DND-41 (cell line): ENCODE measurements around the gene HSP90B1.

Experiments
- EZH2 ChIP-seq: IDR thresholded peaks from 3 replicates; pipeline ENCODE4 v1.6.1; 2012; ENCODE audit warnings: borderline replicate concordance, low read depth, mild to moderate bottlenecking, moderate library complexity, low read length, inconsistent platforms; ENCODE audit not compliant: severe bottlenecking
- TF ChIP-seq, protein P1 (sequence below): IDR thresholded peaks from 2 replicates; pipeline ENCODE4 v1.5.1; 2012; ENCODE audit warnings: borderline replicate concordance, low read length, moderate library complexity, mild to moderate bottlenecking; ENCODE audit not compliant: poor library complexity, severe bottlenecking; ENCODE audit errors: extremely low read depth

GRCh38 chr12:103884316-103884715 lies 45.9 kb upstream of the HSP90B1 start:
- no peak for TF ChIP-seq EZH2
- TF ChIP-seq, protein P1, sequence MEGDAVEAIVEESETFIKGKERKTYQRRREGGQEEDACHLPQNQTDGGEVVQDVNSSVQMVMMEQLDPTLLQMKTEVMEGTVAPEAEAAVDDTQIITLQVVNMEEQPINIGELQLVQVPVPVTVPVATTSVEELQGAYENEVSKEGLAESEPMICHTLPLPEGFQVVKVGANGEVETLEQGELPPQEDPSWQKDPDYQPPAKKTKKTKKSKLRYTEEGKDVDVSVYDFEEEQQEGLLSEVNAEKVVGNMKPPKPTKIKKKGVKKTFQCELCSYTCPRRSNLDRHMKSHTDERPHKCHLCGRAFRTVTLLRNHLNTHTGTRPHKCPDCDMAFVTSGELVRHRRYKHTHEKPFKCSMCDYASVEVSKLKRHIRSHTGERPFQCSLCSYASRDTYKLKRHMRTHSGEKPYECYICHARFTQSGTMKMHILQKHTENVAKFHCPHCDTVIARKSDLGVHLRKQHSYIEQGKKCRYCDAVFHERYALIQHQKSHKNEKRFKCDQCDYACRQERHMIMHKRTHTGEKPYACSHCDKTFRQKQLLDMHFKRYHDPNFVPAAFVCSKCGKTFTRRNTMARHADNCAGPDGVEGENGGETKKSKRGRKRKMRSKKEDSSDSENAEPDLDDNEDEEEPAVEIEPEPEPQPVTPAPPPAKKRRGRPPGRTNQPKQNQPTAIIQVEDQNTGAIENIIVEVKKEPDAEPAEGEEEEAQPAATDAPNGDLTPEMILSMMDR: peak; percentile 38
